Epithelial cell of proximal tubule (primary cell): ENCODE results near the gene MYL9. TPM values are rescaled to one million over a fixed set of nuclear protein-coding genes. Genes with fewer than 3 reads are reported as not detected.

ENCODE experiments used
- DNase-seq: peaks from one replicate; pipeline ENCODE4 v3.0.0-alpha.2; 2011; ENCODE audit warnings: low read depth
- H3K4me3 ChIP-seq: 2 replicates; pipeline ENCODE4 v1.5.1; 2011; ENCODE audit warnings: low read depth, mild to moderate bottlenecking, low read length
- total RNA-seq: library from RNA; depleted of rRNA; stranded (reverse); fragments of >200 nt; gene quantifications from 2 replicates; pipeline ENCODE4 v1.2.3, GENCODE V29; 2015
- TF ChIP-seq, protein P1 (sequence below): conservative IDR thresholded peaks from 2 replicates; pipeline ENCODE4 v1.5.1; 2012; ENCODE audit warnings: low read depth, mild to moderate bottlenecking, low read length

The MYL9 gene
- total RNA-seq, 1 donor from 2014 or later, result 31.7 TPM

DNA sequence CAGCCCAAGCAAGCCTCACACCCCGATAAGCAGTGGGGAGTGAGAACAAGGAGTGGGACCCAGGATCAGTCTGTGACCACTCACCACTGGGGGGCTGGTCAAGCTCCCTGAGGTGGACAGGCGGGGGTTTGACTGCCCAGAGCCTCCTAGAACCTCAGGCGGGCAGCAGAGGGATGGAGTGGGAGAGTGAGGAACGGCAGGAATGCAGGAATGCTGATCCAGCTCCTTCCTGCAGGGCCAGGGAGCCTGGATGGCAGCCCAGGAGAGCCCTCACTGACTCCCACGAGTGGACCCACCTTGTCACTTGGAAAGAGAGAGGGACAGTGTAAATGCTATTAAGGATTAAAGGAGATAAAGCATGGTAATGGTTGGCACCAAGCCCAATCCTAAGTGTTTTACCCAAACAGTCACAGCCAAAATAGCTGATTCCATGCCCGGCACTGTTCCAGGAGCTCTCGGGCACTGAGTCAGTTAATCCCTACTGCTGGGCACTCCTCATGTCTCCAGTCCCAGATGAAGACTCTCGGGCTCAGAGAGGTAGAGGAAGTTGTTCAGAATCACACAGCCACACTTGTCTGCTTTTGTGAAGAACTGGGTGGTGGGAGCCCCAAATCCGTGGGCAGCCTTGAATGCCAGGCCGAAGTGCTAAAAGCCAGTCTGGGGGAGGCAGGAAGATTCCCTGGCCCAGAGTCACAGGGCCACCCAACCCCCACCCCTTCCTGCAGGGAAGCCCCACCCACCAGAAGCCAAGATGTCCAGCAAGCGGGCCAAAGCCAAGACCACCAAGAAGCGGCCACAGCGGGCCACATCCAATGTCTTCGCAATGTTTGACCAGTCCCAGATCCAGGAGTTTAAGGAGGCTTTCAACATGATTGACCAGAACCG, 3.1 kb downstream of the MYL9 start:
- H3K4me3 ChIP-seq, result no peak overlapping the region
- DNase-seq, result no peak
- TF ChIP-seq, protein P1, sequence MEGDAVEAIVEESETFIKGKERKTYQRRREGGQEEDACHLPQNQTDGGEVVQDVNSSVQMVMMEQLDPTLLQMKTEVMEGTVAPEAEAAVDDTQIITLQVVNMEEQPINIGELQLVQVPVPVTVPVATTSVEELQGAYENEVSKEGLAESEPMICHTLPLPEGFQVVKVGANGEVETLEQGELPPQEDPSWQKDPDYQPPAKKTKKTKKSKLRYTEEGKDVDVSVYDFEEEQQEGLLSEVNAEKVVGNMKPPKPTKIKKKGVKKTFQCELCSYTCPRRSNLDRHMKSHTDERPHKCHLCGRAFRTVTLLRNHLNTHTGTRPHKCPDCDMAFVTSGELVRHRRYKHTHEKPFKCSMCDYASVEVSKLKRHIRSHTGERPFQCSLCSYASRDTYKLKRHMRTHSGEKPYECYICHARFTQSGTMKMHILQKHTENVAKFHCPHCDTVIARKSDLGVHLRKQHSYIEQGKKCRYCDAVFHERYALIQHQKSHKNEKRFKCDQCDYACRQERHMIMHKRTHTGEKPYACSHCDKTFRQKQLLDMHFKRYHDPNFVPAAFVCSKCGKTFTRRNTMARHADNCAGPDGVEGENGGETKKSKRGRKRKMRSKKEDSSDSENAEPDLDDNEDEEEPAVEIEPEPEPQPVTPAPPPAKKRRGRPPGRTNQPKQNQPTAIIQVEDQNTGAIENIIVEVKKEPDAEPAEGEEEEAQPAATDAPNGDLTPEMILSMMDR, result no peak

DNA sequence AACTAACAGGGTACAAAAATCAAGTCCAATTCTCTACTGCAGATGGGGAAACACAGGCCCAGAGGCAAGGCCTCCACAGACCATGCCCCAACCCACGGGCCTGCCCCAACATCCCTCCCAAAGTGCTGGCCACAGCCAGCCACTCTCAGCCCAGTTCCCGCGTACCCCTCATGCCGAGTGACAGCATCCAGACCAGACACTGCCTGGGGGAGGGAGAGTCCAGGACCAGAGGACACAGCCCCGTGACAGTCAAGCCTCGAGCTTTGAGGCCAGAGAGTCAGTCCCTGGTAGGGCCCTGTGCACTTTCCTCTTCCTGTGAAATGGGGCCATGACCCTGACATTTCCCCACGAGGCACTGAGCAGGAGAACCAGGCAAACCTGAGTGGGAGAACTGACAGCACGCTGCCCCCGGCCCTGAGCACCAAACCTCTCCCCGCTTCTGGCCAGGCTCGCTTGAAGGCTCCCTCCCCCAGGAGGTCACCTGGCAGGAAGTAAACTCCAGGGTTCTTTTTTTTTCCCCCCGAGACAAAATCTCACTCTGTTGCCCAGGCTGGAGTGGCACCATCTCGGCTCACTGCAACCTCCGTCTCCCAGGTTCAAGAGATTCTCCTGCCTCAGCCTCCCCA, 4.9 kb downstream of the MYL9 start:
- no peak overlapping the region for H3K4me3 ChIP-seq
- no peak for DNase-seq
- TF ChIP-seq, protein P1, result no peak

DNA sequence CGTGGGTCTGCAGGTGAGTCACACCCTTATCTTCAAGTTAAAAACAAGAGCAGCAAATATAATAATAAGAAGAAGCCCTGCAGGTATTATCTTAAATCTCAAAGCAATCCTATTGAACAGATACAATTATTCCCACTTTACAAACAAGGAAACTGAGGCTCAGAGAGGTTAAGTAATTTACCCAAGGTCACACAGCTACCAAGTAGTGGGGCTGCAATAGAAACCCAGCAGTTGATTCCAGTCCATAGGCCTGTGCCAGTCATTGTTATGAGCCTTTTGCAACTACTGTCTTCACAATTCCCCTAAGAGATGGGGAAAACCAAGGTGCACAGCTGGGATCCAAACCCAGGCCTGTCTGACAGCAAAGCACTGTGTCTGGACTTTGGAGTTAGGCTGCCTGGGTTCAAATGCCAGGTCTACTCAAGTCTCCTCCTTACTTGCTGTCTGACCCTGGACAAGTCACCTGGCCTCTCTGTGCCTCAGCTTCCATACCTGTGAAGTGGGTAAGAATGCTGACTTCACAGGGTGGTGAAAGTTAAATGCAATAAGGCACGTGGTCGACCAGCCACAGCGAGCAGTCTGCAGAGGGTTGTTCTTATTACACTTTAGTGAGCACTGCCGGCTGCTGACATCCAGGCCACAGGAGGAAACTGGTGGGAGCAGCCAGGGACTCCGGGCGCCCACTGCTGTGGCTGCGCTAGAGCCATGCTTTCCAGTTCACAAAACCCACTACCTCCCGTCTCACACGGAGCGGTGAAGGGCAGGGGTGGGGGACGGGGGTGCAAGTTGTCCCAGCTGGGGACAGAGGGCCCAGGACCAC, 6.1 kb downstream of the MYL9 start:
- no peak for DNase-seq
- no peak overlapping the region for H3K4me3 ChIP-seq
- TF ChIP-seq, protein P1, result no peak

DNA sequence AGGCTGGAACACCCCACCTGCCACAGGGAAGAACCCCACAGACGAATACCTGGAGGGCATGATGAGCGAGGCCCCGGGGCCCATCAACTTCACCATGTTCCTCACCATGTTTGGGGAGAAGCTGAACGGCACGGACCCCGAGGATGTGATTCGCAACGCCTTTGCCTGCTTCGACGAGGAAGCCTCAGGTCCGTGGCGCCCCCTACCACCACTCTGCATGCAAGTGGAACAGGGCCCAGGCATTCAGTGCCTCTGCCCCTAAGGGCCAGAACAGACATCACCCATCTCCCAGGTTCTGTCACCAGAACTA, 6.6 kb downstream of the MYL9 start:
- DNase-seq, result no peak
- TF ChIP-seq, protein P1, result no peak
- H3K4me3 ChIP-seq, result no peak overlapping the region

DNA sequence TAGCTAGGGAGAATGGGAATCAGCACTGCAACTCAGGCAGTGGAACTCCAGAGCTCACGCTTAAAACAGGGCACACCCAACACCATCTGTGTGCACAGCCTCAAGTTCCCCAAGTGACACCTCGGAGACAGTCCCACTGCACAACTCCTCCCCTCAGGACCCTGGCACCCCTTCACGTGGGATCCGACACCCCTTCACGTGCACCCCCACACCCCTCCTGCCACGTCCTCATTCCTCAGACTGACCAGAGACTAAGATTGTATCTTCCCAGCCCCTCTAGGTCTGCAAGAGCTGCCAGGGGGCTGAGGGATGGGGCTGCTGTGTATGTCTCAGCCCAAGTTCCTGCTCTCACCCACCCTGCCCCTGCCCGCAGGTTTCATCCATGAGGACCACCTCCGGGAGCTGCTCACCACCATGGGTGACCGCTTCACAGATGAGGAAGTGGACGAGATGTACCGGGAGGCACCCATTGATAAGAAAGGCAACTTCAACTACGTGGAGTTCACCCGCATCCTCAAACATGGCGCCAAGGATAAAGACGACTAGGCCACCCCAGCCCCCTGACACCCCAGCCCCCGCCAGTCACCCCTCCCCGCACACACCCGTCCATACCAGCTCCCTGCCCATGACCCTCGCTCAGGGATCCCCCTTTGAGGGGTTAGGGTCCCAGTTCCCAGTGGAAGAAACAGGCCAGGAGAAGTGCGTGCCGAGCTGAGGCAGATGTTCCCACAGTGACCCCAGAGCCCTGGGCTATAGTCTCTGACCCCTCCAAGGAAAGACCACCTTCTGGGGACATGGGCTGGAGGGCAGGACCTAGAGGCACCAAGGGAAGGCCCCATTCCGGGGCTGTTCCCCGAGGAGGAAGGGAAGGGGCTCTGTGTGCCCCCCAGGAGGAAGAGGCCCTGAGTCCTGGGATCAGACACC, 7.6 kb downstream of the MYL9 start:
- no peak overlapping the region for H3K4me3 ChIP-seq
- no peak for DNase-seq
- TF ChIP-seq, protein P1, result no peak

DNA sequence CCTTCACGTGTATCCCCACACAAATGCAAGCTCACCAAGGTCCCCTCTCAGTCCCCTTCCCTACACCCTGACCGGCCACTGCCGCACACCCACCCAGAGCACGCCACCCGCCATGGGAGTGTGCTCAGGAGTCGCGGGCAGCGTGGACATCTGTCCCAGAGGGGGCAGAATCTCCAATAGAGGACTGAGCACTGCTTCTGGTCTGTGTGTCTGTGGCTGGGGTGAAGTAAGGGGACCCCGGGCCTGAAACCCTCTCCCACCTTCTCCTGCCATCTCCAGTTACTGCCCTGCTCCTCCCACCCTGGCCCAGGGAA, 8.3 kb downstream of the MYL9 start:
- TF ChIP-seq, protein P1, result no peak
- DNase-seq, result no peak
- no peak overlapping the region for H3K4me3 ChIP-seq
